Stimulated activated CD8-positive, alpha-beta memory T cell treated with anti-CD3 and anti-CD28 coated beads, Interleukin-4, amount 100 ng/mL, for 48 hours (primary cell): ENCODE measurements around the gene TMEM213.
"Not testable (repeated sequence)": the region's sequence is repeated elsewhere in the genome, so short reads cannot be mapped to it uniquely, and the experiment has no call there.

Experiments used
- DNase-seq: peaks from one replicate; pipeline ENCODE4 v3.0.0-alpha.2; 2020

The TMEM213 gene, protein sequence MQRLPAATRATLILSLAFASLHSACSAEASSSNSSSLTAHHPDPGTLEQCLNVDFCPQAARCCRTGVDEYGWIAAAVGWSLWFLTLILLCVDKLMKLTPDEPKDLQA

DNA sequence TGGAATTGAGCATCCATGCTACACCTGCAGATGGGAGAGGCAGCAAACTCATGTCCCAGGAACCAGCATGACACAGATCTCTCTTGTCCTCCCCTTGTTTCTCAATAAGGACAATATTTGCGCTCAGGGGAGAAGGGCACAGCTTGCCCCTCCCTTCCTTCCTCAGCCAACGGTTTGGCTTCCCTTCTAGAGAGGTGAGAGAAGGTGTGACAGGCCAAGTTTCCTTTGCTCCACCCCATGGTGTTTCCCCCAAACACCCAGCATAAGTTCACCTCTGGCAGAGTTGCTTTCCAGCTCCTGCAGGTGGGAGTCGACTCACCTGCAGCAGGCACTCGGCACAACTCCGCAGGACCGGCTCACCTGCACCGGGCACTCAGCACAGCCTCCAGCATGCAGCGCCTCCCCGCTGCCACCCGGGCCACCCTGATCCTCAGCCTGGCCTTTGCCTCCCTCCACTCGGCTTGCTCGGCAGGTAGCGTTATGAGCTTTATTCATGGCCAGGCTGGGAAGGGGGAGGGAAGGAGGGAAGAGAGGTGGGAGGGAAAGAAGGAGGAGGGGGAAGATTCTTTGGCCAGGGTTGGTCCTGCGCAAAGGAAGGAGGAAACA lies at the start of gene TMEM213, which contains the start of gene ATP6V0A4:
Gene TMEM213 (plus strand): TSS at position 280 of the 606 bp plus-strand sequence. CDS start 111 bp downstream, at position 391.
Gene ATP6V0A4 (minus strand): TSS at position 482 of the 606 bp plus-strand sequence. CDS start 26,949 bp downstream, outside the sequence.
- DNase-seq, result no peak

DNA sequence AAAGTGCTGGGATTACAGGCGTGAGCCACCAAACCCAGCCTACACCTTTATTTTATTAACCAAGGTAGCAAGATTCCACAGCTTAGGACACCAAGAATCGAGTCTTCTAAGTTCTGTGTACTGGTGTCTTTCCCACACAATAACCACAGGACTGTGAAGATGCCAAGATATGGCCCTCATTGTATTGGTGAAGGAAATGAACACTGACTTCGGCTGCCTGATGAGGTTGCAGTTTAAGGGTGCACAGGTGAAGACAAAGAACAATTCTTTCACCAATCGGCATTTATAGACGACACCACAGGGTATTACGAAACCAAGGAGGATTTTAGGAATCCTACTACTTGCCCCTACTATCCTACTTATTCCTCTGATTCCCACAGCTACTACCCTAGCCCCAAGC lies 49.1 kb upstream of the TMEM213 start:
- DNase-seq, result no peak

DNA sequence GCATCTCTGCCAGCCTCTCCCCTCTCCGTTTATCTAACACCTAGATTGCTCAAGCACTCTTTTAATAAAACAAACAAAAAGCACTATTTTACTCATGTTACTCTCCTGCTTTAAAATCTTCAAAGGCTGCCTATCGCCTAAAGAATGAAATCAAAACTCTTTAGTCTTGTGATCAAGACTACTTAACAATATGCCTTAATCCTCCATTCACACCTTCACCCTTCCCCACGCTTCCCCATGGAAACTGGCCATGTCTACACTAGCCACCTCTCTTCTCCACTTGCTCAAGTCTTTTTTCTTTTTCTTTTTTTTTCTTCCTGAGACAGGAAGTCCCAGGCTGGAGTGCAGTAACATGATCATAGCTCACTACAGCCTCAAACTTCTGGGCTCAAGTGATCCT lies 47.8 kb upstream of the TMEM213 start:
- DNase-seq, result no peak

DNA sequence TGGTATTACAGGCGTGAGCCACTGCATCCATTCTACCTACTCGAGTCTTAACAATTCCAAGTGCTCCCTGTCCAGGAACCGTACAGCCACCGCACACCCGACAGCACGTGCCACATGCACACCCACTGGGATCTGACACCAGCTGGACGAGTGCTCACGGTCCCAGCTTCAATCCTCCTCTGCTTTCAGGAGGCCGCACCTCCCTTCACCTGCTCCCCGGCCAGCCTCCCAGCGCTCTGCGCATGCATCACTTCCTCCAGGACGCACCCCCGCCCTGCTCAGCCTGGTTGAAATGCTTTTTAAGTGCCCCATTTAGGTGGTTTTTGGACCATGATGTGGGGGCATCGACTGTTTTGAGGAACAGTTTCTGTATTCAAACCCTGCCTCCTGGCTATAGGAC lies 47.3 kb upstream of the TMEM213 start:
- no peak for DNase-seq

DNA sequence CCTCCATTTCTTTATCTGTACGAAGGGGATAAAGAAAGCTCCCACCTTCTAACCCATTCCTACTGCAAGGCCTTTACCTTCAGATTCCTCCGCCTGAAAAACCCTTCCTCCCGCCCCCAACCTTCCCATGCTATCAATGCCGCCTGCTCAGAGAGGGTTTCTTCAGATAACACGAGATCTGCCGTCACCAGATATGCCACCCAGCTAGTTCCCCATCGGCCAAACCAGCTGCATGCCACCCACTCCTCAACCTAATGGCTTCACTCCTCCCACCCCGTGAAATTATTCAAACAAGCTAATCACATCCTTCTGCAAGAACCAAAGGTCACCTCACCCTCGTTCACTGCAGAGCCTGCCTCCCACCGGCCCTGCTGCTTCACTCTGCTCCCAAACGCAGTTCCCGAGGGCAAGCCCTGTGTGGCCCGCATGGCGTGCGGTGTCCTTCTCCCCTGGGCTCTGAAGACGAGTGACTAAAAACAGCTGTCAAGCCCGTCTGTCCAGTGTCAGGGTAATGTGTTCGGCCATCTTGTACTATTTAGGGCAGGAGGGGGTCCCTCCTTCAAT lies 46.8 kb upstream of the TMEM213 start:
- DNase-seq, result no peak

DNA sequence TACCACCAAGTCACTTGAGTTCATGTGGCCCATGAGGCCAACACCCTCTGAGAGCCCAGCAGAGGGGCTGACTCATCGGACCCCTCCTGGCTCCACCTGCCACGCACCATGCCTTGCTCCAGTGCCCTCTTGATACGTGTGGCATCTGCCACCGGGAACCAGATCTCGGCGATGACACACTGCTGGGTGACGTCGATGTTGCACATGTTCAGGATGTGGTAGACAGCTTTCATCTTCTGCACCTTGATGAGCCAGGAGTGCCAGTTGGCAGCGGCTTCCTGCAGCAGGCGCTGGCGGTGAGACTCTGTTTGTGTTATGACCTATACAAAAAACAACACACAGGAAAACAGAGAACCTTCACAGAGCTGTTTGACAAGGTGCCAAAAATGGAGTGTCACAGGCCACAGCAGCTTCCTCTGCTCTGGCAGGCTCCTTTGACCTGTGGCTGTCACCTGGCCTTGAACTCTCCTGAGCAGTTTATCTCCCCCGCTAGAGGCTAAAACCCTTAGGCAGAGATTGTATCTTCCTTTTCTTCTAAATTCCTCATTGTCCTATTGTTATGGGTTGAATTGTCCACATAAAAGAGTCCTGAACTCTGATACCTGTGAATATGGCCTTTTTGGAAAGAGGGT lies 45.2 kb upstream of the TMEM213 start:
- peak; percentile 87 for DNase-seq

DNA sequence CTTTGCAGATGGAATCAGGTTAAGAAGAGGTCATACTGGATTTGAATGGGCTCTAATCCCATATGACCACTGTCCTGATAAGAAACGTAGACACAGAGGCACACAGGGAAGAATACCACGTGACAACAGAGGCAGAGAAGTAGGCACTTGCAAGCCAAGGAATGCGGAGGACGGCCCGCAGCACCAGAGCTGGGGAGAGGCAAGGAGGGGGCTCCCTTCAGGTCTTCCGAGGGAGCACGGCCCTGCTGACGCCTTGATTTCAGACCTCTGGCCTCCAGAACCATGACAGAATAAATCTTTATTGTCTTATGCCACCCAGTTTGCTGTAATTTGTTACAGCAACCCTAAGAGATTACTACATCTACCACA lies 44.7 kb upstream of the TMEM213 start:
- no peak for DNase-seq

DNA sequence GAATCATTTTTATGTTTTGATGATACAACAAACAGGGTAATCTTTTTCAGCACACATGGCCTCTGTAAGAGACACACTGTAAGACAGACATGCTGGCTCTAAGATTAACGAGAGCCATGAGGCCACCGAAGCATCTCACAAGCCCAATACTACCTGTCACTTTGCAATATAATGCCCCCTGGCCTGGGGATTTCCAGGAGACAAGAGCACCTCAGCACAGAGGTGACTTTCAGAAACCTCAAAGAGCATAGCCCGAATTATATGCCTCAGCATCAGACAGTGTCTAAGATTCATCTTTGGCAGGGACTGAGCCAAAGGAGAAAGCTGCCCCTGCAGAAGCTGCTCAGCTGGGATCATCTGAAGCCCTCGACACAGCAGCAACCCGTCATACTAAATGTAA lies 44.2 kb upstream of the TMEM213 start:
- no peak for DNase-seq

DNA sequence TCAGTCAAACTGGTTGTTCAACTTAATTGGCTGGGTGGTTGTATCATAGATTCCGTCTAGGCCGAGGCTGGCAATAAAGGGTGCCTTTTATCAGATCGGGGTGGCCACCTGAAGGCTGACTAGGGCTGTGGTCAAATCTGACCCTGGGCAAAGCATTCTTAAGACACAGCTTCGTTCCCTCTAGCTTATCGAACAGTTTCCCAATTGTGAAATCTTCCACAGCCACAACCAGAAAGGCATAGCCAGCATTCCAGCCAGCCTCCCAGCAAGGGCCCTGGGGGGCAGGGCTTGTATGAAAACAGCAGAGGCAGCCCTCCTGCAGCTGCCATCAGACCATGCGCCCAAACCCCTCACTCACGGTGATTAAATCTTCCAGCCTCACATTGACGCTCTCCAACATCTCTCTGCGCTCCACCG lies 42.5 kb upstream of the TMEM213 start:
- DNase-seq, result no peak

DNA sequence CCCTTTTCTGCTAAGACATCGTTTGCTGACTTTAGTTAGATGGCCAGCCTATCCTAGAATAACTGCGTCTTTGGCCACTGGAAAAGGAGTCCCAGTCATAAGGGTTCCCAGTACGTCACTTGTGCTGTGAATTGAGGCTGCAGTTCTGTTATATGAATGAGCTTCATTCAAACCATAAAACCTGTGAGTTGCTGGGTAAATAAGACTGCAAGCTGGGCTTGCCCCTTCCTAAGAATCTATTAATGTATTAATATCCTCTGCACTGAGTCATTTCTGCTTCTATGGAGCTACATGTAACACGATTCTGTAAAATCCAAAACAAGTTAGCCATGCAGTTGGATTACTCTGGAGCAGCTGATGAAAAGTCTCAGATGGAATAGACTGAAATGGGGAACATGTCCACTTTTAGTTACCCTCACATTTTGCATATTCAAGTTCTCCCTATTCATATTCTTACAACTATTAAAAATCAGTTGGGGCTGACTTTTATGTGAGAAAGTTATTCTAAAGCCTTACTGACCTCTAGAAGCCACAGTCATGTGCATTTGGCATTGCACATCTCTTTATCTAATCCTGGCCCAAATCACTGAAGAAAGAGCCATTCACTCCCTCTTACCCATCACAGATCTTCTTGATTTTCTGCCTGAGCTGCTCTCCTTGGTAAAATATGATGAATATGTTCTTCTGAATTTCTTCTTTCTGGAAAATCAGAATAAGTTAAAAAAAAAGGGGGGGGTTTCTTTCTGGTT lies 41.8 kb upstream of the TMEM213 start:
- DNase-seq, result no peak

DNA sequence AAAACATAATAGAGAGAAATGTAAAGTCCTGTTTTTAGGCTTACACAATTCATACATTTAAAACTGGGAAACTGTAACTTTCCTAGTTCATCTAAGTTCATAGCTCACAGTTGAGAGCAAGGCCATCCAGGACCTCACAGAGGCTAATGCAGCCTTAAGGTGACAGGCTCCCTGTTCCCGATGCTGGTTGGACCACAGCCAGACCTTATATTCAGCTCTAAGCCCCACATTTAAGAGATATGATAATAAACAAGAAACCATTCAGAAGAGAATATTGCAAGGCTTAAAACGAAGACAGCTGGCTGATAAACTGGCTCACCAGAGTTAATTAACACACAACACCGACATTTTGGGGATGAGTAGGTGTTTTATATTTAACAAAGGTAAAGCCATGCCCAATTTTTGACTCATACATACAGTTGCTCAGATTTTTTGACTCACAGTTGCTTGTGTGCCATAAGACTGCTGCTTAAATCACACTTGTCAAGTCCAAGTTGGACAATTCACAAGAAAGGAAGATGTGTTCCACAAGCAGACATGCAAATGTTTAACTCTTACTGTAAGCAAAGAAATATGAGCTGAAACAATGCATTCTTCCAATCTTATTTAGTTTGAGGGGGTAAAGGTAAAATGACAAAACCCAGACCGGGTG lies 41.1 kb upstream of the TMEM213 start:
- DNase-seq, result no peak

DNA sequence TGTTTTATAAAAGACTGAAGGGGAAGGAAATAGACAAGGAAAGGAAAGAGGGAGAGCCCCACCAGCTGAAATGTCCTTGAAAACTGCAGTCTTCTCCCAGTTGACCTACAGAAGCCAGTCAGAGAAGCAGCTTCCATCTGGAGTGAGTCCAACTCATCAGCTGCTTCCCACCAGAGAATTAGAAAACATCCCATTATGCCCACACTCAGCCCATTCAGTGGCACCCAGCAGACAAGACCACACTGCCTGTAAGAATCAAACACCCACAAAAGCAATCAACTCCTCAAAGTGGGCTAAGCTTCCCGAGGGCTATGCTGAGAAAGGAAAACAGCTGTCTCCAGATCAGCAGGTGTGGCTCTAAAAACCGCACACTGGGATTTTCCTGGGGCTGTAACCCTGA lies 29.6 kb upstream of the TMEM213 start:
- DNase-seq, result no peak

DNA sequence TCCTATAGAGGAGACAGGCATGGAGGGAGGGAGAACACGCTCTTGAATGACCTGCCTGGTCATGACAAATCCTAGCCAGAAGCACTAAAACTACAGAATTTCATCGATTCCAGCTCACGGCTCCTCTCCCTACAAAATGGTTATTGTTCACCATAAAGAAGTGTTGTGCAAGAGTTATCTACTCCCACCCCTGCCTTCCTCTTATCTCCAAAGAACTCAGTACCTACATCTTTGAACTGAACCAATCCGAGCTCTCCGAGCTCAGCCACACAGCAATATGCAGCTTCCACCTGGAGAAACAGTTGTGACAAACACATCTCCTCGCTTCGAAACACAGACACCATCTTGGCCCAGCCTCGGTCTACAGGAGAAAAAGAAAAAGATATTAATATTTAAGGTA lies 26.9 kb upstream of the TMEM213 start:
- no peak for DNase-seq

DNA sequence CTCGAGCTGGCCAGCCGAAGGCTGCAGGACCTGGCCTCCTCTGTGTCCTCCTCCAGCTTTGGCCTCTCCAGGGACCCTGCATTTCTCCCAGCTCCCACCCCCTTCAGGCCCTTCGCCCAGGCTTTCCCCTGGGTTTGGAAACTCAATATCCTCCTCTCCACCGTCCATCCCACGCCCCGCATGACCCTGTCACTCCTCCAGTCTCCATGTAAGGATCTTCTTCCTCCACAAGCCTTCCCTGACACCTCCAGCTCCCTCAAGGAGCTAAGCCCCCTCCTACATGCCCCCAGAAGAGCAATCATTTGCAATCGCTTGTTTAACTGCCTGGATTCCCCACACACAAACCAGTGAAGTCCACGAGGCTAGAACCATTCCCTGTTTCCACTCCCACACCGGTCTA lies 24.6 kb upstream of the TMEM213 start:
- DNase-seq, result no peak

DNA sequence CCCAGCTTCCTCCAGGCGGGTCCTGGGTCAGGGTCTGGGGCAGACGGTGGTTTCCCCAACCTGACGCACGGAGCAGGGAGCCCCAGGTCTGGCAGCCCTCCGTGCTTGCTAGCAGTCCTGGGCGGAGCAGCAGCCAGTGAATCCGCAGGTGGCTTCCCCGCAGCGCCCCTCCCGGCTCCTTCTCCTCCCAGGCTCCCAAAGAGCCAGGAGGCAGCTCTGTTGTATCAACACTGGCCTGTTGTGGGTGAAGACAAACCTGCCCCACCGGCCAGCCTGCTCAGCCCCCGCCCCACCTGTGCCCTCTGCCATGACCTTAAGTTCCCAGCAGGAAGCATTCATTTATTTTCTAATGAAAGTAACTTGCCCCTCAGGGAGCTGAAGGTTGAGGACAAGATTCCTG lies 24.0 kb upstream of the TMEM213 start:
- no peak for DNase-seq

DNA sequence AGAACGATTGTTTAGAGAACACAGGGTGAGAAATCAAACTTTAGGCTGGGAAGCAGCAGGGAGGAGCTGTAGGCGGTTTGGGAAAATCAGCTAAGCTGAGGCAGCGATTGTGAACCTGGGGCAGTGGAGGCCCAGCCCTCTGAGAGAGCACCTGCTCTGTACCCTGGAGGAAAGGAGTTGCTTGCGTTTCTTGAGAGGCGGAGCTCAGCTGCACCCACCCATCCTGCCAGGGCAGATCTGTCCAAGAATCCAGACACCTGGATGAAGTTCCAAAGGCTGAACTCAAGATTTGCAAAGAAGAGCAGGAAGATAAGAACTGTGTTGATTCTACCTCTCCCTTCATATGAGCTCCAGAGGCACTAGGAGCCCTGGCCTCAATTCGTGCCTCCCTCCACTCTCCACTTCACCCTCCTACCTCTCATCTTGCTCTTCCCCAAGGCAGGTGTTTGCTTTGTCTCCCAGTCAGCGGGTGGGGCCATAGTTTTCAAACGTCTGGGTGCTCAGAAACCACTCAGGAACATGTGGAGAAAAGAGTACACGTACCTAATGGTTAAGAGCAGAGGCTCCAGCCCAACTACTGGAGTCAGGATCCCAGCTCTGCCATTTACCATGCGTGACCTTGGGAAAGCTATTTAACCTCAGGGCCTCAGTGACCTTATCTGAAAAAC lies 21.5 kb upstream of the TMEM213 start:
- no peak for DNase-seq

DNA sequence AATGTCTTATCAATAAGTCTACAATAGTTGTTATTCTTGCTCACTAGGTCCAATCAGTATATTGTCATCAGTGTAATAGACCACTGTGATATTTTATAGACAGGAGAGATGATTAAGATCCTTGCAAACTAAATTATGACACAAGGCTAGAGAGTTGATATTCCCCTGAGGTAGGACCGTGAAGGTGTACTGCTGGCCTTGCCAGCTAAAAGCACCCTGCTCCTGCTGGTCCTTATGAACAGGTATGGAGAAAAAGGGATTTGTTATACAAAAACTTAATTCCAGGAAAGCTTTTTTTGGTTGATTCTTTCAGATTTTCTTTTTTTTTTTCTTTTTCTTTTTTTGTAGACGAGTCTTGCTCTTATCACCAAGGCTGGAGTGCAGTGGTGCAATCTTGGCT lies 16.8 kb upstream of the TMEM213 start:
- no peak for DNase-seq

DNA sequence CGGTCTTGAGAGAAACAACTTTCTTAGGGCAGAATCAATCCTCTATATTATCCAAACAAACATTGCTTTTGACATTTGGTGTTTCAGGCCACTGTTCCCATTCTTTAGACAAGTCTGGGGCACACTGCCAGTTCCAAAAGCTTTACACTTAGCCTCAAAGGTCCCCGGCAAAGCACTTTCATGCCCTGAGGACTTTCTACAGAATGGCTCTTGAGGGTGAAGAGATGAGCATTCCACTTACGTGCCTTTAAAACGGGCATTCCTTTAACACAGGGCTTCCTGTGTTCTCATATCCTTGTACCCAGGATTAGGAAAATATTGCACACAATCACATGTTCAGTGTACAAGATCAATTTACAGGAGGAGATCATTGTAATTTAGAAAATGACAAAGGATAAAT lies 13.1 kb upstream of the TMEM213 start:
- DNase-seq, result no peak

DNA sequence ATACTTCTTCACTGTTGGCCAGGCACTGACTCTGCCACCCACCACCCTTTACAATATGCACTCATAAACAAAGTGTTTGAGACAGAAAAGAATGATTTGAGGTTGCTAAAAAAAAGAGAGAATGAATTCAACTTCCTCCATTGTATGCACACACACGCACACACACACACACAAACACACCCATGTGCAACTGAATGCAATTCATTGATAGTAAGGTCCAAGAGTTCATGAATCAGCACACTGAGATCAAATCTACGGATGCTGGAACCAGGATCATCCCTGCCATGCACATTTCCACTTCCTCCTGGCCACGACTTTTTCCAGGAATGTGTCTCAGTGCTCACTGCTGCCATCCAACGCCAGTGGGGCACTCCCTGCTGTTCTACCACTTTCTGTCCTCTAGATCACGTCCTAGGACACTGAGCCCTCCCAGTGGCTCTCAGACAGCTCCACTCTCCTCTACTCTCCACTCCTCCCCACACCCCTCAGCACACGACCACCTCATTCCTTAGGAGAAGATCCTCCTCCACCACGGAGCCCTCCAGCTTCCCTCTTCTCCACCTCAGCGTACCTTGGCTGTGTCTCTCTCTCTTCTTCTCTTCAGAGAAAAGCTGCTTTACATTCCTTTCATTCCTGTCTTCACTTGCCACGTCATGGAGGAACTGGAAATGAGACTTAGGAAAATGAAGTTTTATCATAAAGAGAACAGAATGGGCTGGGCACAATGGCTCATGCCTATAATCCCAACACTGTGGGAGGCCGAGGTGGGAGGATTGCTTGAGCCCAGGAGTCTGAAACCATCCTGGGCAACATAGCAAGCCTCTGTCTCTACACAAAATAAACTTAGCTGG lies 12.0 kb upstream of the TMEM213 start:
- DNase-seq, result no peak

DNA sequence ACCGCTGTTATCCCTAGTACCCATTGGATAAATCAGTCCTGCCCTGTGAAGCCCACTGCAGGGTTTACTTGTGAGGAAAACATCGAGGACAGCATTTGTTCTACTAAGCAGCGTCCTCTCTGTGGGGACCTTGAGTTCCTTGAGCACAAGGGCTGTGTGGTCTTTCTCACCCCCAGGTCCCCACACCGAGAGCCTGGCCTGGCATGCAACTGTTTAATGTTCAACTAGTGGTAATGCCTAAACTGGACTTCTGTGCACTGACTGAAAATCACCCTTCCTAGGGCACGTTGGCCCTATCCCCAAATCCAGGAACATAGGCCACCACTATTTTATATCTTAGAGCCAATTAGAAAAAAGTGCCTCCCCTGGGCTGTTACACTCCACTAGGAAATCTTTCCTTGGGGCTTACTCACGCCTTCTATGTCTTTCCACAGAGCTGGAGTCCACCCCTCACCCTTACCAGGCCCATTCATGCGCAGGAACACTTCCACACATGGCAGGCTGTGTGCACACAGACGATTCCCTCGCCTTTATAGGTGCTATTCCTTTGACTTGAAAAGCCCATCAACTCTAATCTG lies 1.7 kb upstream of the TMEM213 start:
- no peak for DNase-seq

DNA sequence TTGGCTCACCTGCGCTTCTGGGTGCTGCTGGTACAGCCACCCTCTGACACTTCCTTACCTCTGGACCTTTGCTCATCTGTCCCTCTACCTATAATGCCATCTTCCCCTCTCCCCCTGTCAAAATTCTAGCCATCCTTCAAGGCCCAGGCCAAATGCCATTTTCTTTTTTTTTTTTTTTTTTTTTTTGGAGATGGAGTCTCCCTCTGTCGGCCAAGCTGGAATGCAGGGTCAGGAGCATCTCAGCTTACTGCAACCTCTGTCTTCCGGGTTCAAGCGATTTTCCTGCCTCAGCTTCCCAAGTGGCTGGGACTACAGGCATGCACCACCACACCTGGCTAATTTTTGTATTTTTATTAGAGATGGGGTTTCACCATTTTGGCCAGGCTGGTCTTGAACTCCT lies 748 bp upstream of the TMEM213 start:
- not testable (repeated sequence) for DNase-seq
